Measurements from ENCODE around the gene ZCWPW1.

DNA sequence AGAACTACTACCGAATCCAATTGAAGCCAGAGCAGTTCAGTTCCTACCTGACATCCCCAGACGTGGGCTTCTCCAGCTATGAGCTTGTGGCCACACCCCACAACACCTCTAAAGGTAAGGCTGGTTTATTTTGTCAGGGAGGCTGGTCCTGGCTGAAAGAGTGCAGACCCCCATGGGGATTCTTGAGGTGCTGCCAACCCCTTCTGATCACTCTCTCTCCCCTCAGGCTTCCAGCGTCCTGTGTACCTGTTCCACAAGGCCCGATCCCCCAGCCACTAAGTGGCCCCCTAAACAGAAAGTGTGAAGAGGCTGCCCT lies 4.7 kb upstream of the ZCWPW1 start:
- TF ChIP-seq, protein P1, sequence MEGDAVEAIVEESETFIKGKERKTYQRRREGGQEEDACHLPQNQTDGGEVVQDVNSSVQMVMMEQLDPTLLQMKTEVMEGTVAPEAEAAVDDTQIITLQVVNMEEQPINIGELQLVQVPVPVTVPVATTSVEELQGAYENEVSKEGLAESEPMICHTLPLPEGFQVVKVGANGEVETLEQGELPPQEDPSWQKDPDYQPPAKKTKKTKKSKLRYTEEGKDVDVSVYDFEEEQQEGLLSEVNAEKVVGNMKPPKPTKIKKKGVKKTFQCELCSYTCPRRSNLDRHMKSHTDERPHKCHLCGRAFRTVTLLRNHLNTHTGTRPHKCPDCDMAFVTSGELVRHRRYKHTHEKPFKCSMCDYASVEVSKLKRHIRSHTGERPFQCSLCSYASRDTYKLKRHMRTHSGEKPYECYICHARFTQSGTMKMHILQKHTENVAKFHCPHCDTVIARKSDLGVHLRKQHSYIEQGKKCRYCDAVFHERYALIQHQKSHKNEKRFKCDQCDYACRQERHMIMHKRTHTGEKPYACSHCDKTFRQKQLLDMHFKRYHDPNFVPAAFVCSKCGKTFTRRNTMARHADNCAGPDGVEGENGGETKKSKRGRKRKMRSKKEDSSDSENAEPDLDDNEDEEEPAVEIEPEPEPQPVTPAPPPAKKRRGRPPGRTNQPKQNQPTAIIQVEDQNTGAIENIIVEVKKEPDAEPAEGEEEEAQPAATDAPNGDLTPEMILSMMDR (conservative IDR thresholded peaks at IDR 0.05; ENCODE audit: low read depth, low read length) = no peak
- no peak for TF ChIP-seq EZH2 (IDR thresholded peaks at IDR 0.05; ENCODE audit: borderline replicate concordance, low read depth, low read length, poor library complexity, severe bottlenecking)

Measured in A673 (cell line).